ENCODE data around the gene RHOF. TPM values are rescaled to one million over a fixed set of nuclear protein-coding genes. Genes with fewer than 3 reads are reported as not detected.
A peak's percentile ranks its signal among the peaks of the same experiment; 100 is the strongest.
"Not testable (repeated sequence)": the region's sequence is repeated elsewhere in the genome, so short reads cannot be mapped to it uniquely, and the experiment has no call there.

Gene RHOF
- polyA plus RNA-seq, 1 donor from 2014 or later = 90.0 TPM

- Mint-ChIP-seq H3K27ac (peak overlapping the region; percentile 92 to 97 (median 96)), H3K36me3 (no peaks in the 10 kb centered on the region)
Observed at GRCh38 chr12:121794534-121795033, 1.1 kb upstream of the RHOF start.

GRCh38 chr12:121793838-121794533, 498 bp upstream of the RHOF start:
- Mint-ChIP-seq H3K36me3 (no peaks in the 10 kb centered on the region), H3K9me3 (no peaks in the 10 kb centered on the region), H3K27me3 (no peaks in the 10 kb centered on the region), H3K4me3 (peak overlapping the region; percentile 91 to 95 (median 93)), H3K4me1 (peaks cover 38 to 45% (median 38%) of the 10 kb centered on the region in 3 donors), H3K27ac (peak overlapping the region; percentile 92 to 97 (median 96))

More at GRCh38 chr12:121794534-121795033, 1.1 kb upstream of the RHOF start:
- Mint-ChIP-seq H3K4me3 (peak overlapping the region; percentile 91 to 95 (median 93)), H3K4me1 (peaks cover 40 to 45% (median 42%) of the 10 kb centered on the region in 3 donors), H3K27me3 (no peaks in the 10 kb centered on the region), H3K9me3 (no peaks in the 10 kb centered on the region)

- Mint-ChIP-seq H3K36me3 (no peaks in the 10 kb centered on the region), H3K4me1 (peaks cover 32 to 46% (median 46%) of the 10 kb centered on the region in 3 donors), H3K27ac (peak overlapping the region; percentile 98 to 100 (median 100)), H3K9me3 (no peaks in the 10 kb centered on the region), H3K4me3 (peak overlapping the region; percentile 91 to 97 (median 94)), H3K27me3 (no peaks in the 10 kb centered on the region)
Observed at GRCh38 chr12:121792607-121793439, 665 bp downstream of the RHOF start.

GRCh38 chr12:121791671-121792551, 1.6 kb downstream of the RHOF start:
- Mint-ChIP-seq H3K27me3 (no peaks in the 10 kb centered on the region), H3K27ac (peak overlapping the region; percentile 98 to 100 (median 100)), H3K4me1 (peaks cover 40 to 50% (median 49%) of the 10 kb centered on the region in 3 donors), H3K36me3 (peaks cover 2% of the 10 kb centered on the region), H3K4me3 (peak overlapping the region; percentile 91 to 97 (median 94)), H3K9me3 (no peaks in the 10 kb centered on the region)

- H3K27me3 Mint-ChIP-seq, H3K9me3 Mint-ChIP-seq, H3K36me3 Mint-ChIP-seq: not testable (repeated sequence)
- H3K4me1 Mint-ChIP-seq = peaks cover 42 to 59% (median 56%) of the 10 kb centered on the region in 3 donors
- peak overlapping the region; percentile 91 to 97 (median 94) for H3K4me3 Mint-ChIP-seq
- H3K27ac Mint-ChIP-seq = peak overlapping the region; percentile 98 to 100 (median 100)
Observed at GRCh38 chr12:121790785-121791184, 2.7 kb downstream of the RHOF start.

- H3K9me3 Mint-ChIP-seq = no peaks in the 10 kb centered on the region
- H3K36me3 Mint-ChIP-seq = peaks cover 2% of the 10 kb centered on the region
- H3K27ac Mint-ChIP-seq = peak overlapping the region; percentile 98 to 100 (median 100)
- H3K4me1 Mint-ChIP-seq = peaks cover 43 to 58% (median 56%) of the 10 kb centered on the region in 3 donors
- no peaks in the 10 kb centered on the region for H3K27me3 Mint-ChIP-seq
- H3K4me3 Mint-ChIP-seq = peak overlapping the region; percentile 91 to 98 (median 94)
Observed at GRCh38 chr12:121789800-121790728, 3.4 kb downstream of the RHOF start.

- H3K36me3 Mint-ChIP-seq = peaks cover 2% of the 10 kb centered on the region
- peaks cover 42 to 58% (median 57%) of the 10 kb centered on the region in 3 donors for H3K4me1 Mint-ChIP-seq
- H3K9me3 Mint-ChIP-seq = no peaks in the 10 kb centered on the region
- peak overlapping the region; percentile 91 to 98 (median 94) for H3K4me3 Mint-ChIP-seq
- no peaks in the 10 kb centered on the region for H3K27me3 Mint-ChIP-seq
- peak overlapping the region; percentile 98 to 100 (median 100) for H3K27ac Mint-ChIP-seq
Observed at GRCh38 chr12:121789233-121789781, 4.2 kb downstream of the RHOF start.

GRCh38 chr12:121788176-121788818, 5.2 kb downstream of the RHOF start:
- Mint-ChIP-seq H3K9me3 (no peaks in the 10 kb centered on the region), H3K4me1 (peaks cover 45 to 62% (median 62%) of the 10 kb centered on the region in 3 donors), H3K27ac (peak overlapping the region; percentile 98 to 100 (median 100))

GRCh38 chr12:121787063-121788025, 6.1 kb downstream of the RHOF start:
- H3K36me3 Mint-ChIP-seq = peaks cover 2% of the 10 kb centered on the region
- peak overlapping the region; percentile 98 to 100 (median 100) for H3K27ac Mint-ChIP-seq
- peaks cover 41 to 68% (median 67%) of the 10 kb centered on the region in 3 donors for H3K4me1 Mint-ChIP-seq
- no peaks in the 10 kb centered on the region for H3K27me3 Mint-ChIP-seq
- H3K9me3 Mint-ChIP-seq = no peaks in the 10 kb centered on the region
- peak overlapping the region; percentile 77 to 98 (median 94) for H3K4me3 Mint-ChIP-seq

More at GRCh38 chr12:121788176-121788818, 5.2 kb downstream of the RHOF start:
- no peaks in the 10 kb centered on the region for H3K27me3 Mint-ChIP-seq
- H3K36me3 Mint-ChIP-seq = peaks cover 2% of the 10 kb centered on the region
- H3K4me3 Mint-ChIP-seq = peak overlapping the region; percentile 91 to 98 (median 94)

GRCh38 chr12:121786440-121786825, 7.1 kb downstream of the RHOF start:
- Mint-ChIP-seq H3K4me3 (peak overlapping the region; percentile 77 to 98 (median 92)), H3K27ac (peak overlapping the region; percentile 97 to 100 (median 98)), H3K9me3 (no peaks in the 10 kb centered on the region), H3K36me3 (peaks cover 4% of the 10 kb centered on the region), H3K4me1 (peaks cover 44 to 71% (median 69%) of the 10 kb centered on the region in 3 donors), H3K27me3 (no peaks in the 10 kb centered on the region)

- H3K27ac Mint-ChIP-seq = peak overlapping the region; percentile 90 to 93 (median 92)
- no peaks in the 10 kb centered on the region for H3K27me3 Mint-ChIP-seq
- H3K4me3 Mint-ChIP-seq = peak overlapping the region; percentile 60 to 94 (median 84)
- H3K4me1 Mint-ChIP-seq = peaks cover 31 to 57% (median 57%) of the 10 kb centered on the region in 3 donors
- H3K36me3 Mint-ChIP-seq = peaks cover 6% of the 10 kb centered on the region
- H3K9me3 Mint-ChIP-seq = no peaks in the 10 kb centered on the region
Observed at GRCh38 chr12:121784460-121784859, 9.0 kb downstream of the RHOF start.

- Mint-ChIP-seq H3K4me1 (peaks cover 31 to 52% (median 52%) of the 10 kb centered on the region in 3 donors), H3K27ac (peak overlapping the region; percentile 65 to 90 (median 90)), H3K9me3 (no peaks in the 10 kb centered on the region), H3K4me3 (peak overlapping the region; percentile 0 to 94 (median 84)), H3K36me3 (peaks cover 6% of the 10 kb centered on the region), H3K27me3 (no peaks in the 10 kb centered on the region)
Observed at GRCh38 chr12:121783766-121784165, 9.7 kb downstream of the RHOF start.
